Transverse colon (tissue), 4 donors: ENCODE data around the gene OTOS. TPM values are rescaled to one million over a fixed set of nuclear protein-coding genes. Genes with fewer than 3 reads are reported as not detected.

Source experiments
- DNase-seq: peaks from one replicate; pipeline ENCODE4 v3.0.0-alpha.2; 2019
- H3K27ac ChIP-seq, 4 donors: fragments of 200-600 bp; sonication (generic); 2 replicates each; pipeline ENCODE4 v1.5.1; 2016 to 2018; ENCODE audit warnings: inconsistent platforms in 4 of 4
- H3K27me3 ChIP-seq: fragments of 200-600 bp; sonication (generic); 2 replicates; pipeline ENCODE4 v1.5.1; 2017; ENCODE audit warnings: inconsistent platforms
- H3K36me3 ChIP-seq, 4 donors: fragments of 200-600 bp; sonication (generic); 2 replicates each; pipeline ENCODE4 v1.5.1; 2017 to 2019; ENCODE audit warnings: inconsistent platforms in 4 of 4
- H3K4me1 ChIP-seq, 4 donors: fragments of 200-600 bp; sonication (generic); 2 replicates each; pipeline ENCODE4 v1.5.1; 2017 to 2020; ENCODE audit warnings: inconsistent platforms in 4 of 4
- H3K4me3 ChIP-seq, 4 donors: fragments of 200-600 bp; sonication (generic); 1 replicate in 1 of 4; 2 replicates in 3 of 4; pipeline versions ENCODE4 v1.5.1 to v1.6.1; 2017 to 2019; ENCODE audit warnings: inconsistent platforms in 4 of 4
- H3K9me3 ChIP-seq, 2 donors: fragments of 200-600 bp; sonication (generic); 2 replicates each; pipeline ENCODE4 v1.5.1; 2017 to 2019; ENCODE audit warnings: inconsistent platforms in 2 of 2
- CTCF ChIP-seq, 5 experiments: fragments of 200-600 bp in 3 of 5; fragments of 450-650 bp in 2 of 5; sonication (generic) in 3 of 5; IDR thresholded peaks; 1 replicate in 2 of 5; 2 replicates in 3 of 5; pipeline ENCODE4 v1.5.1; 2016 to 2017; ENCODE audit warnings: antibody characterized with exemption in 5 of 5, inconsistent platforms in 3 of 5, mild to moderate bottlenecking in 2 of 5, moderate library complexity in 1 of 5
- EP300 ChIP-seq: sonication (generic); formaldehyde crosslinking; IDR thresholded peaks from one replicate; pipeline ENCODE4 v1.6.1; 2017; ENCODE audit warnings: antibody characterized with exemption, low read depth
- POLR2A ChIP-seq: fragments of 450-650 bp; IDR thresholded peaks from one replicate; pipeline ENCODE4 v1.6.1; 2016; ENCODE audit warnings: antibody characterized with exemption, mild to moderate bottlenecking, moderate library complexity
- POLR2AphosphoS5 ChIP-seq, 3 donors: sonication (generic); formaldehyde crosslinking; IDR thresholded peaks; one replicate each; pipeline ENCODE4 v1.6.1; 2016; ENCODE audit warnings: antibody characterized with exemption in 3 of 3
- WGBS, 2 donors: methylation state at CpG; one replicate each; pipeline ENCODE4 v1.1.5; 2018; ENCODE audit warnings: low coverage in 1 of 2; 5-methylcytosine and 5-hydroxymethylcytosine counted together
- in situ Hi-C, 4 donors: fragments of 200-750 bp; cut with MboI; loops; one replicate each; pipeline versions ENCODE4 v1.15.0 to v1.15.1; 2017; ENCODE audit warnings: low sequenced_read_pairs in 3 of 4, low pct_ligation_motif_present in 1 of 4, low pct_unique_long_range_greater_than_20kb in 1 of 4
- intact Hi-C: fragments of 100-400 bp; cut with DNase I; formaldehyde crosslinking; loops from one replicate; pipeline ENCODE4 v1.15.1; 2023; ENCODE audit warnings: low total_unique reads
- total RNA-seq, 4 donors: library from RNA; depleted of rRNA; stranded (reverse); fragments of >200 nt; gene quantifications; one replicate each; pipeline ENCODE4 v1.1.0, GENCODE V29; 2016

OTOS gene
- total RNA-seq: not detected

GRCh38 chr2:240140511-240140910, at the start of gene OTOS:
TSS of gene OTOS (minus strand) at chr2:240140658. CDS start at chr2:240140326, 332 bp downstream.
- TF ChIP-seq EP300: no peak
- no peak for TF ChIP-seq POLR2A
- no peak for TF ChIP-seq POLR2AphosphoS5 (IDR thresholded peaks at IDR 0.05)
- TF ChIP-seq CTCF (IDR thresholded peaks at IDR 0.05): no peak
- H3K27me3 ChIP-seq: no peaks in the 10 kb centered on the region
- no peaks in the 10 kb centered on the region for H3K9me3 ChIP-seq
- DNase-seq: no peak
- H3K36me3 ChIP-seq: no peaks in the 10 kb centered on the region
- H3K4me3 ChIP-seq: no peak within 1 kb of the TSS
- 63% methylated on average over 5 of the region's 5 CpGs; no CpG with 5 or more reads in 1 of the 2 donors for WGBS, 2 donors
- H3K4me1 ChIP-seq: peaks cover 0 to 12% (median 4%) of the 10 kb centered on the region in 4 donors
- H3K27ac ChIP-seq: no peak within 1 kb of the TSS
- intact Hi-C loops (loop anchor here (5.0 to 10.0 kb wide), 2 partner anchors 78 to 1106 kb away; no protein-coding TSS in a partner anchor), in situ Hi-C loops (loop anchor here in 1 of 4 donors (5.0 kb wide), 1 partner anchor 83 kb away; no protein-coding TSS in a partner anchor)

DNA sequence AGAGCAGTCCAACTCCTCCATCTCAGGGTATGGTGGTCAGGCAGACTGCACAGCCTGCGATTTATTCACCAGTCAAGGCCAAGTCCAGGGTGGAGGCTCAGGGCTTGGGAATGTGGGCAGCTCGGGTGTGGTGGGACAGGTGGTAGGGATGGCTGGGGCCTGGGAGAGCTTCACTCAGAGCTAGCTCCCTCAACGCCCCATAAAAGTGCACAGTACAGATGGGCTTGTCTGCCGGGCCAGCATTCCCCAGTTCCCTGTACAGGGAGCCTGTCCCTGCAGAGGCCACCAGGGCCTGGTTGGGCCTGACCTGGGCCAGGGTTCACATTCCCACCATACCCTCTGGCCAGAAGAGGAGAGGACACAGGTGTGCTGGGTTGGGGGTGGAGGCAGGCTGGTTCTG, 49.2 kb upstream of the OTOS start:
- WGBS, 2 donors: 56% methylated on average over 4 of the region's 4 CpGs; no CpG with 5 or more reads in 1 of the 2 donors
- intact Hi-C loops: no loop called here
- Histone ChIP-seq H3K36me3 (no peaks in the 10 kb centered on the region), H3K4me1 (no peaks in the 10 kb centered on the region), H3K27me3 (no peaks in the 10 kb centered on the region), H3K4me3 (no peak overlapping the region), H3K9me3 (no peaks in the 10 kb centered on the region), H3K27ac (no peak overlapping the region)
- TF ChIP-seq EP300 (no peak), CTCF (IDR thresholded peaks at IDR 0.05) (no peak), POLR2A (no peak), POLR2AphosphoS5 (IDR thresholded peaks at IDR 0.05) (no peak)
- in situ Hi-C loops: no loop called here
- peak; percentile 2 for DNase-seq

GRCh38 chr2:240187989-240188590, 47.6 kb upstream of the OTOS start:
- in situ Hi-C loops: no loop called here
- H3K4me3 ChIP-seq: no peak overlapping the region
- WGBS, 2 donors: 77 to 80% methylated on average over 7 to 10 of the region's 10 CpGs
- TF ChIP-seq POLR2A: no peak
- TF ChIP-seq CTCF (IDR thresholded peaks at IDR 0.05): no peak
- no peak for TF ChIP-seq EP300
- no peak for TF ChIP-seq POLR2AphosphoS5 (IDR thresholded peaks at IDR 0.05)
- no peak overlapping the region for H3K27ac ChIP-seq
- H3K4me1 ChIP-seq: no peaks in the 10 kb centered on the region
- H3K36me3 ChIP-seq: no peaks in the 10 kb centered on the region
- intact Hi-C loops: no loop called here
- no peaks in the 10 kb centered on the region for H3K9me3 ChIP-seq
- no peak for DNase-seq
- H3K27me3 ChIP-seq: no peaks in the 10 kb centered on the region

DNA sequence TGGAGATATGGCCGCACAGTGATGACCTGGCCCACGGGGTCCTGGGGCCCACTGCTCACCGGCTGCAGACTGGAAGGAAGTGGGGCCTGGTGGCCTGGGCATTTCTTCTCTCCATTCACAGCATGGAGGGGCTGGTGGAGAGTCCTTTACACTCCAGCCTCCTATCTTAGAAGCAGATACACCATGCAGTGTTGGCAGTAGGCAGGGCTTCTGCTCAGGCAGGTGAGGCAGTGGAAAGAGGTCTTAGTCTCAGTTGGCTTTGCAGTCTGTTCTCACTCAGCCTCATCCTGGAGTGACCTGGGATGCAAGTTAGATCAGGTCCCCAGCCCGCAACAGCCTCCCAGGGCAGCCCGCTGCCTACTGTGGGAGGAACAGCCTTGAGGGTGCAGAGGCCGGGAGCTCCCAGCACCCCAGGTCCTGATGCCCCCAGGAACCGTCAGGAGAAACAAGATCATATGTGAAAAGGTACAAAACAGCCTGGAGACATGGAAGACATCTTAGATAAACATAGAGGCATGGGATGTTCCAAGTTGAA, 45.8 kb upstream of the OTOS start:
- Histone ChIP-seq H3K27ac (no peak overlapping the region), H3K9me3 (no peaks in the 10 kb centered on the region), H3K4me3 (no peak overlapping the region), H3K4me1 (no peaks in the 10 kb centered on the region), H3K27me3 (no peaks in the 10 kb centered on the region), H3K36me3 (no peaks in the 10 kb centered on the region)
- intact Hi-C loops: no loop called here
- DNase-seq: no peak
- WGBS, 2 donors: 80 to 83% methylated on average over 1 to 7 of the region's 7 CpGs
- in situ Hi-C loops: no loop called here
- TF ChIP-seq CTCF (IDR thresholded peaks at IDR 0.05): no peak
- TF ChIP-seq POLR2A: no peak
- TF ChIP-seq EP300: no peak
- no peak for TF ChIP-seq POLR2AphosphoS5 (IDR thresholded peaks at IDR 0.05)
